A549 (cell line): ENCODE results near the gene IPO7. TPM values are rescaled to one million over a fixed set of nuclear protein-coding genes. Genes with fewer than 3 reads are reported as not detected.

Experiments used
- ATAC-seq, 2 experiments: fragments of 200-7000 bp in 1 of 2; fragments of >200 bp in 1 of 2; cut with Nextera tagmentation in 1 of 2; cut with Tn5 transposase in 1 of 2; 3 replicates each; pipeline versions ENCODE4 v1.8.0 to v1.9.1; 2018 to 2020; ENCODE audit warnings: mild to moderate bottlenecking in 1 of 2, moderate library complexity in 1 of 2
- CTCF ChIA-PET: fragments of 300-600 bp; sonication (Branson Sonifier 250); formaldehyde crosslinking; extraction: SDS; loops from one replicate; lab custom pipeline; 2021; ENCODE audit warnings: antibody characterized with exemption, inconsistent platforms; lab: Yijun Ruan, JAX
- POLR2A ChIA-PET: fragments of 350-600 bp; formaldehyde crosslinking; extraction: SDS; loops from one replicate; lab custom pipeline; 2021; ENCODE audit warnings: antibody characterized with exemption, inconsistent platforms; lab: Yijun Ruan, JAX
- DNase-seq, 2 experiments: peaks; one replicate each; pipeline versions ENCODE4 v3.0.0 to v3.0.0-alpha.2; 2011 to 2016; ENCODE audit warnings: low read depth in 1 of 2, low spot score in 1 of 2
- FAIRE-seq: peaks from 2 replicates; lab custom pipeline; 2011; peaks lifted over from hg19 to GRCh38; lab: Jason Lieb, UNC
- H3K27ac ChIP-seq, 2 experiments: fragments of >200 bp; sonication (Bioruptor Twin); formaldehyde crosslinking; 3 replicates each; pipeline ENCODE4 v1.5.1; 2016 to 2017
- H3K4me1 ChIP-seq: fragments of >200 bp; sonication (Bioruptor Twin); formaldehyde crosslinking; 3 replicates; pipeline ENCODE4 v1.6.1; 2016
- H3K4me2 ChIP-seq: fragments of >200 bp; sonication (Bioruptor Twin); formaldehyde crosslinking; 3 replicates; pipeline ENCODE4 v1.6.1; 2016
- H3K4me3 ChIP-seq: fragments of >200 bp; sonication (Bioruptor Twin); formaldehyde crosslinking; 3 replicates; pipeline ENCODE4 v1.5.1; 2016
- H3K9me3 ChIP-seq: fragments of >200 bp; sonication (Bioruptor Twin); formaldehyde crosslinking; 3 replicates; pipeline ENCODE4 v1.6.1; 2016
- BHLHE40 ChIP-seq: IDR thresholded peaks from 2 replicates; pipeline ENCODE4 v1.6.1; 2012; ENCODE audit warnings: low read depth, low read length, inconsistent platforms
- CBX2 ChIP-seq: fragments of 200-600 bp; sonication (generic); IDR thresholded peaks from 2 replicates; pipeline ENCODE4 v1.6.1; 2016; ENCODE audit warnings: low read depth, mild to moderate bottlenecking, borderline replicate concordance
- CHD4 ChIP-seq: fragments of 200-600 bp; sonication (generic); IDR thresholded peaks from 2 replicates; pipeline ENCODE4 v1.6.1; 2016; ENCODE audit warnings: antibody characterized with exemption, mild to moderate bottlenecking, borderline replicate concordance
- ESRRA ChIP-seq: fragments of 150-350 bp; IDR thresholded peaks from 2 replicates; pipeline ENCODE4 v1.6.1; 2014; ENCODE audit warnings: mild to moderate bottlenecking, low read length, borderline replicate concordance
- FOSB ChIP-seq: fragments of 250-450 bp; sonication (Bioruptor Pico); IDR thresholded peaks from 2 replicates; pipeline ENCODE4 v1.5.0; 2020; ENCODE audit warnings: mild to moderate bottlenecking, moderate library complexity
- FOSL2 ChIP-seq, 2 experiments: fragments of 450-650 bp in 1 of 2; fragments of >200 bp in 1 of 2; sonication (Bioruptor Twin) in 1 of 2; formaldehyde crosslinking; IDR thresholded peaks; 2 replicates each; pipeline versions ENCODE4 v1.5.0 to v1.6.1; 2016 to 2020; ENCODE audit warnings: mild to moderate bottlenecking in 1 of 2, moderate library complexity in 1 of 2
- HES2 ChIP-seq: fragments of >200 bp; sonication (Bioruptor Twin); formaldehyde crosslinking; IDR thresholded peaks from 2 replicates; pipeline ENCODE4 v1.6.1; 2016
- HEYL ChIP-seq: fragments of 250-450 bp; sonication (Bioruptor Pico); IDR thresholded peaks from 2 replicates; pipeline ENCODE4 v1.8.0; 2021; ENCODE audit warnings: mild to moderate bottlenecking, moderate library complexity
- HOXA7 ChIP-seq: fragments of 250-450 bp; sonication (Bioruptor Pico); IDR thresholded peaks from 2 replicates; pipeline ENCODE4 v1.5.0; 2020; ENCODE audit warnings: mild to moderate bottlenecking, moderate library complexity
- JUN ChIP-seq, 2 experiments: fragments of >200 bp; sonication (Bioruptor Twin); formaldehyde crosslinking; IDR thresholded peaks; 2 replicates in 1 of 2; 3 replicates in 1 of 2; pipeline ENCODE4 v1.6.1; 2016 to 2017
- MAFK ChIP-seq: fragments of 450-650 bp; IDR thresholded peaks from 2 replicates; pipeline ENCODE4 v1.6.1; 2014; ENCODE audit not compliant: partially characterized antibody
- NFE2L2 ChIP-seq: fragments of 150-350 bp; conservative IDR thresholded peaks from 2 replicates; pipeline ENCODE4 v1.6.1; 2014; ENCODE audit warnings: low read length
- NPAS2 ChIP-seq: fragments of 250-450 bp; sonication (Bioruptor Pico); IDR thresholded peaks from 2 replicates; pipeline ENCODE4 v1.8.0; 2022; ENCODE audit warnings: mild to moderate bottlenecking, moderate library complexity, borderline replicate concordance
- PHF8 ChIP-seq: fragments of 200-600 bp; sonication (generic); IDR thresholded peaks from 2 replicates; pipeline ENCODE4 v1.6.1; 2016; ENCODE audit warnings: low read depth, mild to moderate bottlenecking, antibody characterized with exemption, moderate library complexity, borderline replicate concordance
- POLR2A ChIP-seq: IDR thresholded peaks from 2 replicates; pipeline ENCODE4 v1.6.1; 2012; ENCODE audit warnings: mild to moderate bottlenecking, low read length
- REST ChIP-seq: fragments of 200-600 bp; sonication (generic); IDR thresholded peaks from 2 replicates; pipeline ENCODE4 v1.6.1; 2016; ENCODE audit warnings: antibody characterized with exemption, mild to moderate bottlenecking, moderate library complexity
- RFX5 ChIP-seq: fragments of 450-650 bp; IDR thresholded peaks from 2 replicates; pipeline ENCODE4 v1.7.1; 2014; ENCODE audit warnings: antibody characterized with exemption, mild to moderate bottlenecking, moderate library complexity
- SREBF2 ChIP-seq: fragments of 450-650 bp; IDR thresholded peaks from 2 replicates; pipeline ENCODE4 v1.6.1; 2014; ENCODE audit warnings: mild to moderate bottlenecking, moderate library complexity
- WGBS: methylation state at CpG from one replicate; pipeline ENCODE4 v1.1.6; 2017; ENCODE audit errors: missing lambda C conversion rate; 5-methylcytosine and 5-hydroxymethylcytosine counted together
- polyA plus RNA-seq, 4 experiments: library from polyadenylated mRNA; depleted of rRNA in 3 of 4; stranded (reverse); fragments of >200 nt; fragmentation: RNase III in 1 of 4; extraction: RNeasy Plus Mini Kit Qiagen cat#74134 plus additional on column Dnase treatment in 1 of 4; gene quantifications; 2 replicates in 3 of 4; 3 replicates in 1 of 4; pipeline ENCODE4 v1.2.3, GENCODE V29; 2011 to 2017
- TF ChIP-seq, protein P1 (sequence below): fragments of 150-350 bp; IDR thresholded peaks from 2 replicates; pipeline ENCODE4 v1.6.1; 2014; ENCODE audit warnings: low read depth, mild to moderate bottlenecking, low read length

Gene IPO7
- polyA plus RNA-seq, 2 of the 4 experiments (the other 2 are of a cell fraction): 115 to 142 TPM

GRCh38 chr11:9461063-9461759, 76.8 kb downstream of the IPO7 start (continued):
- TF ChIP-seq REST: peak; percentile 32
- peak; percentile 54 for TF ChIP-seq MAFK
- TF ChIP-seq POLR2A: peak; percentile 74
- peak; percentile 99 for TF ChIP-seq PHF8
- TF ChIP-seq JUN (IDR thresholded peaks at IDR 0.05): peak; percentile 93 to 99

GRCh38 chr11:9461760-9462134, 77.3 kb downstream of the IPO7 start:
- no peaks in the 10 kb centered on the region for H3K9me3 ChIP-seq
- 2% methylated on average over 10 of the region's 10 CpGs for WGBS
- ATAC-seq (no peak), FAIRE-seq (no peak), DNase-seq (peak; percentile 13 to 33)
- peak overlapping the region; percentile 93 to 99 for H3K27ac ChIP-seq
- H3K4me2 ChIP-seq: peak overlapping the region; percentile 88
- peak overlapping the region; percentile 83 for H3K4me3 ChIP-seq
- ChIA-PET POLR2A (interaction anchor here (0.8 to 4.0 kb wide), 13 partner anchors 12 to 228 kb away, joined by 3 to 46 read pairs (median 8); partner anchors contain the start of genes IPO7 and WEE1), CTCF (no interaction called here)
- TF ChIP-seq FOSB: peak; percentile 77
- TF ChIP-seq MAFK: peak; percentile 69
- TF ChIP-seq SREBF2: no peak
- peak; percentile 74 for TF ChIP-seq HOXA7 (CRISPR knock-in tag)
- H3K4me1 ChIP-seq: peaks cover 20% of the 10 kb centered on the region

DNA sequence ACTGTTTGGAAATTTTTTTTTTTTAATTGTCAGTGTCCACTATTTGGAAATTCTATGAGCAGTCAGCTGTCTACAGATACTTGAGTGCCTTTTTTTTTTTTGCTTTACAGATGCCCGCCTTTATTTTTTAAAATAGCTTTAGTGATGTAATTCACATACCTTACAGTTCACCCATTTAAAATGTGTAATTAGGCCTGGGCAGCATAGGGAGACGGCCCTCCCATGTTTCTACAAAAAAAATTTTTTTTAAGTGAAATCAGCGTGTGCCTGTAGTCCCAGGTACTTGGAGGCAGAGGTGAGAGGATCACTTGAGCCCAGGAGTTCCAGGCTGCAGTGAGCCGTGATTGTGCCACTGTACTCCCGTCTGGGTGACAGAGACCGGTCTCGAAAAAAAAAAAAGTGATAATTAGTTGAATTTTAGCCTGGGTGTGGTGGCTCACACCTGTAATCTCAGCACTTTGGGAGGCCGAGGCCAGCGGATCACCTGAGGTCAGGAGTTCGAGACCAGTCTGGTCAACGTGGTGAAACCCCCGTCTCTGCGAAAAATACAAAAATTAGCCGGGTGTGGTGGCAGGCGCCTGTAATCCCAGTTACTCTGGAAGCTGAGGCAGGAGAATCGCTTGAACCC, 77.8 kb downstream of the IPO7 start:
- Histone ChIP-seq H3K27ac (peak overlapping the region; percentile 93 to 99), H3K9me3 (no peaks in the 10 kb centered on the region), H3K4me1 (peaks cover 20% of the 10 kb centered on the region)
- ChIA-PET POLR2A (interaction anchor here (0.8 to 4.0 kb wide), 4 partner anchors 13 to 152 kb away, joined by 4 to 46 read pairs (median 12); partner anchors contain the start of gene WEE1), CTCF (no interaction called here)
- ATAC-seq: no peak
- no peak for TF ChIP-seq RFX5
- no peak for TF ChIP-seq BHLHE40
- TF ChIP-seq NPAS2 (CRISPR knock-in tag): no peak
- no peak for TF ChIP-seq NFE2L2
- no peak for TF ChIP-seq CBX2
- TF ChIP-seq, all 56 proteins: peak for 0
- WGBS: 90% methylated on average over 16 of the region's 16 CpGs
- H3K4me2 ChIP-seq: peak overlapping the region; percentile 88
- H3K4me3 ChIP-seq: peak overlapping the region; percentile 83
- DNase-seq (no peak), FAIRE-seq (no peak)

- Histone ChIP-seq H3K27ac (peak overlapping the region; percentile 93 to 99), H3K9me3 (no peaks in the 10 kb centered on the region)
- WGBS: 76% methylated on average over 8 of the region's 8 CpGs
- ChIA-PET POLR2A (interaction anchor here (4.0 kb wide), 1 partner anchor 110 kb away, joined by 46 read pairs; the partner anchor contains the start of gene WEE1), CTCF (no interaction called here)
- TF ChIP-seq HEYL (CRISPR knock-in tag): no peak
- no peak for TF ChIP-seq HES2
- no peak for TF ChIP-seq ESRRA
- TF ChIP-seq NFE2L2: peak; percentile 83
- TF ChIP-seq, protein P1, sequence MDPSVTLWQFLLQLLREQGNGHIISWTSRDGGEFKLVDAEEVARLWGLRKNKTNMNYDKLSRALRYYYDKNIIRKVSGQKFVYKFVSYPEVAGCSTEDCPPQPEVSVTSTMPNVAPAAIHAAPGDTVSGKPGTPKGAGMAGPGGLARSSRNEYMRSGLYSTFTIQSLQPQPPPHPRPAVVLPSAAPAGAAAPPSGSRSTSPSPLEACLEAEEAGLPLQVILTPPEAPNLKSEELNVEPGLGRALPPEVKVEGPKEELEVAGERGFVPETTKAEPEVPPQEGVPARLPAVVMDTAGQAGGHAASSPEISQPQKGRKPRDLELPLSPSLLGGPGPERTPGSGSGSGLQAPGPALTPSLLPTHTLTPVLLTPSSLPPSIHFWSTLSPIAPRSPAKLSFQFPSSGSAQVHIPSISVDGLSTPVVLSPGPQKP: no peak
- TF ChIP-seq FOSL2 (IDR thresholded peaks at IDR 0.05): no peak
- TF ChIP-seq FOSL2 (CRISPR knock-in tag; IDR thresholded peaks at IDR 0.05): peak; percentile 56
- peak; percentile 97 for TF ChIP-seq MAFK
- no peak for TF ChIP-seq CHD4
- TF ChIP-seq, all 56 proteins: peak for 3
- DNase-seq (peak in 1 of 2 experiments; percentile 20), FAIRE-seq (no peak), ATAC-seq (no peak)
- no peak overlapping the region for H3K4me3 ChIP-seq
- peaks cover 20% of the 10 kb centered on the region for H3K4me1 ChIP-seq
- H3K4me2 ChIP-seq: peak overlapping the region; percentile 88
Observed at GRCh38 chr11:9462806-9463537, 78.5 kb downstream of the IPO7 start.
